SK-N-MC (cell line): ENCODE data around the gene ABL2.

Experiments used
- EZH2 ChIP-seq: fragments of 200-600 bp; sonication (generic); IDR thresholded peaks from one replicate; pipeline ENCODE4 v1.6.1; 2017; ENCODE audit warnings: antibody characterized with exemption
- FOXP2 ChIP-seq: optimal IDR thresholded peaks from 2 replicates; pipeline ENCODE3; 2011; ENCODE audit warnings: mild to moderate bottlenecking, moderate library complexity; ENCODE audit not compliant: insufficient read depth; ENCODE audit errors: extremely low read length, control extremely low read depth
- POLR2AphosphoS5 ChIP-seq: IDR thresholded peaks from 2 replicates; pipeline ENCODE4 v1.6.1; 2012; ENCODE audit warnings: mild to moderate bottlenecking, low read depth, low read length, borderline replicate concordance

DNA sequence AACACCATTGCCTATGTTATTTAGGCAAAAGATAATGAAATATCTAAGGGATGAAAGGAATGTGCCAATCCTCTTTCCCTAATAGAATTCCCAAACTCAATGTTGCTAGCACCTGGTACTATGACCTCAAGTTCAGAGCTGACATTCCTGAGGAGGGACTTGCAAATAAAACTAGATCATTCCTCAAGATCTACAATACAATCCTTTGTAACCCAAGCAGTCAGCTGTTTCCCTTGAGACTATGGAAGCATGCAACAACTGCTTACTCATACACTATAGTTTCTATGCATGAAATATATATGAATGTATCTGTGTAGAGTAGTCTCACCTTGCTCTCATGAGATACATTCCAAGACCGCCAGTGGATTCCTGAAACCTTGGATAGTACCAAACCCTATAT lies 65.0 kb downstream of the ABL2 start:
- TF ChIP-seq POLR2AphosphoS5 (no peak), EZH2 (no peak), FOXP2 (no peak)
